Right cardiac atrium (tissue), 5 donors: ENCODE measurements around the gene ADRM1. TPM values are rescaled to one million over a fixed set of nuclear protein-coding genes. Genes with fewer than 3 reads are reported as not detected.

Source experiments
- ATAC-seq, 2 donors: fragments of 200-7000 bp; cut with Tn5 transposase; one replicate each; pipeline versions ENCODE4 v1.8.0 to v1.9.1; 2020; ENCODE audit warnings: moderate library complexity in 2 of 2, mild to moderate bottlenecking in 1 of 2
- DNase-seq, 3 donors: peaks; one replicate each; pipeline ENCODE4 v3.0.0-alpha.2; 2020
- H3K27ac ChIP-seq: one replicate; pipeline ENCODE4 v1.5.1; 2013; ENCODE audit warnings: mild to moderate bottlenecking, low read length, control low read depth, moderate library complexity
- H3K27me3 ChIP-seq: one replicate; pipeline ENCODE4 v1.6.1; 2013; ENCODE audit not compliant: control insufficient read depth, insufficient read depth
- H3K4me1 ChIP-seq: one replicate; pipeline ENCODE4 v1.6.1; 2013; ENCODE audit warnings: low read length; ENCODE audit not compliant: control insufficient read depth, insufficient read depth
- H3K4me3 ChIP-seq: one replicate; pipeline ENCODE4 v1.5.1; 2013; ENCODE audit warnings: low read length, control low read depth
- H3K9me3 ChIP-seq: one replicate; pipeline ENCODE4 v1.6.1; 2013; ENCODE audit warnings: low read length; ENCODE audit not compliant: control insufficient read depth
- WGBS: extraction: QIAGEN DNeasy Blood & Tissue Kit; methylation state at CpG from one replicate; pipeline ENCODE4 v1.1.7; 2013; 5-methylcytosine and 5-hydroxymethylcytosine counted together
- intact Hi-C, 4 donors: fragments of 100-400 bp; cut with DNase I; formaldehyde crosslinking; loops; one replicate each; pipeline versions ENCODE4 v1.11.0 to v1.14.0; 2022 to 2023
- polyA plus RNA-seq: library from polyadenylated mRNA; stranded (reverse); fragments of 200-250 nt; gene quantifications from one replicate; pipeline ENCODE4 v1.2.3, GENCODE V29; 2013
- total RNA-seq, 4 donors: library from RNA; stranded (reverse); fragmentation: NEBNext Ultra II Directional; extraction: Animal tissue kit (Norgen Biotek cat#: 25700); gene quantifications; one replicate each; pipeline ENCODE4 v1.2.1, GENCODE V29; 2021
- donor health status: healthy with polysubstance abuse.
- donor health status: DM: no; HTN: yes; CAD: no.
- donor health status: DM: no; HTN: no; CAD: no.
- donor health status: DM: no; HTN: yes; CAD: no; lungs with severe emphysema.
- donor health status: DM: yes; HTN: yes; CAD: no.

ADRM1 gene
- total and polyA plus RNA-seq, 5 donors = 65.0 to 87.5 (median 74.2) TPM

DNA sequence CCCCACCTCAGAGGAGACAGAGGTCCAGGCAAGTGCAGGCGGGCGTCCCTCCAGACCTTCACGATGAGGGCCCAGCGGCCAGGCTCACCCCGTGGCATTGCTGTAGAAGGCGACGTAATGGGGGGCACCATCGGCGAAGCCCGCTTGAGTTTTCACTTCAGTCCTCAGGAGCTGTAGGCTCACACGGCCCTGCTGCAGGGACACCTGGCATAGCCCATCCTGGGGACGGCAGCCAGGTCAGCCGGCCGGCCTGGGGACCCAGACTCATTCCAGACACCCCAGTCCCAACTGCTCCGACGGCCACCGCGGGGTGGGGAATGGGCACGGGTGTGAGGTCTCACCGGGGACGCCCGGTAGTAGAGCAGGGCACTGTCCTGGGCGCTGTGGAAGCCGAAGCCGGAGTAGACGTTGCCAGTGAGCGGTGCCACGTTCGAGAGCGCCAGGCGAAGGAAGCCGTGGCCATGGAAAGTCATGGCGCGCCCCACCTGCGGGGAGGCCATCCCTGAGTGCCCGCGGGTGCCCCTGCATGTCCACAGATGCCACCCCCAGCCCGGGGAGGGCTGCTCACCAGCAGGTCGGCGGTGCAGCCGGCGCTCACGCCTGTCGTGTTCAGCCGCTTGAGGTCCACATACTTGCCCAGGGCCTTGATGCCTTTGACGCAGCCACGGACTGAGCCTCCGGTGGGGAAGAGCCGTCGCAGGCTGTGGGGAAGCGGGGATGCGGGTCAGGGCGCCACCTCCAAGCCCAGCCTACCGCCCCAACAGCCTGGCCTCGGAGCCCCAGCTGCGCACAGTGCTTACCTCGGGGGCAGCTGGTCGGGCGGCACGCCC lies 9.2 kb downstream of the ADRM1 start:
- 92% methylated on average over 60 of the region's 60 CpGs for WGBS
- DNase-seq = no peak

DNA sequence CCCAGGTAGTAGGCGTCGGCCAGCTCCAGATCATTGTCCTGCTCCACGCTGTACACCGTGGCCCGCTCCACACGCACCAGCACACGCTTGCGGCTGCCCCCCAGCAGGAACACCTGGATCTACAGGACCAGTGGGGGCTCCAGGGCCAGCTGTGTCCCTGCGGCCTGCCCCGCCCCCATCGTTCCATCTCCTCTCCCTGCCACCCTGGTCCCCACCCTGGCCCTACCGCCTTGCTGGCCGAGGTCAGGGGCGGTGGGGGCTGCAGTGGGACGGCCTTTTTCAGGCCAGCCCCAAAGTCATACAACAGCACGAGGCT lies 9.8 kb downstream of the ADRM1 start:
- Histone ChIP-seq H3K27me3 (no peaks in the 10 kb centered on the region), H3K27ac (no peak overlapping the region), H3K4me3 (no peak overlapping the region), H3K4me1 (no peaks in the 10 kb centered on the region), H3K9me3 (no peaks in the 10 kb centered on the region)
- 90% methylated on average over 16 of the region's 16 CpGs for WGBS
- ATAC-seq = no peak
- no peak for DNase-seq
- intact Hi-C loops = no loop called here

More for the DNA sequence above, 9.2 kb downstream of the ADRM1 start:
- Histone ChIP-seq H3K4me3 (no peak overlapping the region), H3K27ac (no peak overlapping the region), H3K9me3 (no peaks in the 10 kb centered on the region), H3K27me3 (no peaks in the 10 kb centered on the region), H3K4me1 (no peaks in the 10 kb centered on the region)
- ATAC-seq = no peak
- intact Hi-C loops = no loop called here

DNA sequence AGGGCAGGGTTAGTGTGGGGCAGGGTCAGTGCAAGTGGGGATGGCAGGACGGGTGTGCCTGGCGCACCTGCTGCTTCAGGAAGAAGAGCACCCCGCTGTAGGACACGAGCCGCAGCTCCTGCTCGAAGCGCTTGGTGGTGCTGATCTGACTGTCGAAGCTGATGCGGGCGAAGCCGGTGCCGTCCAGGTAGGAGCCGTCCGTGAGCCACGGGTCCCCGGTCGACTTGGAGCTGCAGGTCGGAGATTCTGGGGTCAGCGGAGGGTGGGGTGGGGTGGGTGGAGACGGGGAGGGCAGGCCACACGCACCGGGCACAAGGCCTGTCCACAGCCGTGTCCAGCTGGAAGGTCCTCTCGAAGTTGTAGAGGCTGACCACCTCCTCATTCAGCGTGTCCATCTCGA lies 10.2 kb downstream of the ADRM1 start:
- no peaks in the 10 kb centered on the region for H3K27me3 ChIP-seq
- intact Hi-C loops = no loop called here
- no peak for DNase-seq
- no peak overlapping the region for H3K4me3 ChIP-seq
- ATAC-seq = no peak
- WGBS = 91% methylated on average over 26 of the region's 26 CpGs
- H3K9me3 ChIP-seq = no peaks in the 10 kb centered on the region
- H3K4me1 ChIP-seq = no peaks in the 10 kb centered on the region
- no peak overlapping the region for H3K27ac ChIP-seq

DNA sequence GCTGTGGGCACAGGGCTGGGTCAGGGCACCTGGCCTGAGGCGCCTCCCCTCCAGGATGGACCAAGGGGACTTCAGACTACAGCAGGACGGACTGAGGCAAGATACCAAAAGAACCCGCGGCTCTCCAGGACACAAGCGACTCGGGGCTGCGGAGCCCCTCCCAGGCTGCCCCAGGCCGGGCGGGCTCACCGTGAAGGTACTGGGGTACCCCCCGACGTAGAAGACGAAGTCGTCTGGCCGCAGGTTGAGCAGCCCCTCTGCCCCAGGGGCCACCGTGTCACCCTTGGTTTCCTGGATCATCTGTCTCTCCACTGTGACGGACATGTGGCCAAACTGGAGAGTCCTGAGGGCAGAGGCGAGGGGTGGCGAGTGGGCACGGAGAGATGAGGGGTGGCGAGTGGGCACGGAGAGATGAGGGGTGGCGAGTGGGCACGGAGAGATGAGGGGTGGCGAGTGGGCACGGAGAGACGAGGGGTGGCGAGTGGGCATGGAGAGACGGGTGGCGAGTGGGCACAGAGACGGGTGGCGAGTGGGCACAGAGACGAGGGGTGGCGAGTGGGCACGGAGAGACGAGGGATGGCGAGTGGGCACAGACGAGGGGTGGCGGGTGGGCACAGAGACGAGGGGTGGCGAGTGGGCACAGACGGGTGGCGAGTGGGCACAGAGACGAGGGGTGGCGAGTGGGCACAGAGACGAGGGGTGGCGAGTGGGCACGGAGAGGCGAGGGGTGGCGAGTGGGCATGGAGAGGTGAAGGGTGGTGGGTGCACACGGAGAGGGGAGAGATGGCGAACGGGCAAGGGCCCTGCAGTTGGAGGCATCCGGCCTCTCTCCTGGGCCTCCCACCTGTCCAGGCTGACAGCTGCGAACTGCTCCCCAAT lies 10.9 kb downstream of the ADRM1 start:
- no peak overlapping the region for H3K27ac ChIP-seq
- H3K9me3 ChIP-seq = no peaks in the 10 kb centered on the region
- no peaks in the 10 kb centered on the region for H3K27me3 ChIP-seq
- DNase-seq (no peak), ATAC-seq (no peak)
- intact Hi-C loops = no loop called here
- WGBS = 93% methylated on average over 55 of the region's 55 CpGs
- no peaks in the 10 kb centered on the region for H3K4me1 ChIP-seq
- H3K4me3 ChIP-seq = no peak overlapping the region

DNA sequence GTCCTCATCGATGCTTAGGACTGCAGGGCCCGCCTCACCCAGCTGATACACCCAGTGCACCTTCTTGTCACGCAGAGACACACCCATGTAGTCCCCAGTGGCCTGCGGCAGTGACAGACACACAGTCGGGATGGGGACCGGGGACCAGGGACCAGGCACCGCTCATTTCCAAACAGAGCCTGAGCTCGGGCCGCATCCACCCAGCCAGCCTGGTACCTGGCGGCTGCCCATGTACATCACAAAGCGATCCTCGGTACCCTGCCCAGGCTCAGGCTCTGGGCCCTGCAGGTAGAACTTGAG lies 11.5 kb downstream of the ADRM1 start:
- WGBS = 94% methylated on average over 12 of the region's 12 CpGs
- Histone ChIP-seq H3K27ac (no peak overlapping the region), H3K9me3 (no peaks in the 10 kb centered on the region), H3K27me3 (no peaks in the 10 kb centered on the region), H3K4me3 (no peak overlapping the region), H3K4me1 (no peaks in the 10 kb centered on the region)
- intact Hi-C loops = no loop called here
- ATAC-seq (no peak), DNase-seq (no peak)

DNA sequence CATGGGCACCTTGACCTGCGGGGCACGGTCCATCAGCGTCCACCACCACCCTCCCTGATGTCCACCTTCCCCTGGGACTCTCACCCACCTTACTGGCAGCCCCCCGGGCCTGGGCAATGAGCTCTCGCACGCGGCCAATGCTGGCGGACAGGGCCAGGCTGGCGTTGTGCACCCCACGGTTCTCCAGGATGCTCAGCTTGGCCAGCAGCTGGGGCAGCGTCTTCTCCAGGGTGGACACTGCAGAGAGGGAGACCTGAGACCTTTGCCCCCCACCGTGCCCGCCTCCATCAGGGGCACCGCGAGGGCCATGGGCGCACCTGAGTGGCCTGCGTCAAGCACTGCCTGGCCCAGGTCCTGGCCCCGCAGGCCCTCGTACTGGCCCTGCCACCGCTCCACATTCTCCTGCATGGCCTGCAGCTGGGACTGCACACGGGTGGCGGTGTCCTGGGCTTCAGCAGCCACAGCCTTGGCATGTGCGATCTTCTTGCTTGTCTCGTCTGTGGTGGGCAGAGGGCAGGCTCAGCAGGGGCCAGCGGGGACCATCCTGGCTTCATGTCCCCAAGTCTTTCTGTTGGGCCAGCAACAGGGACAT lies 12.0 kb downstream of the ADRM1 start:
- 93% methylated on average over 25 of the region's 25 CpGs for WGBS
- ATAC-seq = no peak
- Histone ChIP-seq H3K27me3 (no peaks in the 10 kb centered on the region), H3K4me3 (no peak overlapping the region), H3K4me1 (no peaks in the 10 kb centered on the region), H3K27ac (no peak overlapping the region), H3K9me3 (no peaks in the 10 kb centered on the region)
- DNase-seq = no peak
- intact Hi-C loops = no loop called here

DNA sequence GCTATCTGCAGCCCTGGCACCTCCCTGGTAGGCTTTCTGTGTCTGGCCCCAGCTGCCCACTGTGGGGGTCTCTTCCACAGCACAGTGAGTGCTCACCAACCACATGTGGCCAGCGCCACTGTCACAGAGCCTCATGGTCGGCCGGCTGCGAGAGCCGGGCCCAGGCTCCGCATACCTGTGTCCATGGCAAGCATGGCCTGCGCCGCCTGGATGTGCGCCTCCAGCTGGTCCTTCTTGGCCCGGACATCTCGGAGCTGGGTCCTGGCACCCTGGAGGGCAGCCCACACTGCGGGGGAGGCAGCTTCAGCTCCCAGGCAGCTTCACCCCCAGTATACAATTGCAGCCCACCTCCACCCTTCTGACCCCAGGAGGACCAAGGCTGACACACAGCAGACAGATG lies 13.0 kb downstream of the ADRM1 start:
- intact Hi-C loops = no loop called here
- H3K4me3 ChIP-seq = no peak overlapping the region
- H3K27ac ChIP-seq = no peak overlapping the region
- no peaks in the 10 kb centered on the region for H3K27me3 ChIP-seq
- ATAC-seq (no peak), DNase-seq (no peak)
- WGBS = 93% methylated on average over 12 of the region's 12 CpGs
- no peaks in the 10 kb centered on the region for H3K9me3 ChIP-seq
- no peaks in the 10 kb centered on the region for H3K4me1 ChIP-seq

DNA sequence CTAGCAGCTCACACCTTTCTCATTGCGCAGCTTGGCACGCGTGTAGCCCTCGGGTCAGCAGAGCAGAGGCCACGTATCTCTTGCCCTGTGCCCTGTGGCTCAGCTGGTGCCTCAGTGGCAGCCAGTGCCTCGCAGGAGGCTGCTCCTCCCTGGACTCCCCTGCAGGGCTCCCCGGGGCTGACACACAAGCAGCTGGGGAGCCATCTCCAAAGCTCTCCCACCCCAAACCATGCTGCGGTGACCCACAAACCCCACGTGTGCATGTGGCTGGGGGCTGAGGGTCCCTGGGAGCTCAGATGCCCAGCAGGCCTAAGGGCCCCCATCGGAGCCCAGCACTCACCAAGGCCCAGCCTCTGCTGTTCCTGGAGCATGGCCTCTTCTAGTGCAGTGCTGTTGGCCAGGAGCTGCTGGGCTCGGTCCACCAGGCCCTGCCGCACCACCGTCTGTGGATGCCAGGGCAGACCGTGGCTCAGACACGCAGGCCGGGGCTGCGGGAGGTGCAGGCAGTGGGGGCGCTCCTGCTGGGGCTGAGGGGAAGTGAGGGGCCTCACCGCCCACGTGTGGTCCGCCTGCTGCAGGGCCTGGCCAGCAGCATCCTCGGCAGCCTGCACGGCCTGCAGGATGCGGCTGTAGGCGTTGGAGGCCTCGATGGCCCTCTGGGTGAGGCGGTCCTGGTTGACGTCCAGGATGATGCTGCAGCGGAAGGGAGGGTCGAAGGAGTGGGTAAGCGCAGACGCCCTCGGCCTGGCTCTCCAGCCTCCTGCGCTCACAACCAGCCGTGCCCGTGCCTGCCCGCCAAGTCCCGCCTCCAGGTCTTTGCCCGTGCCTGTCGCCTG lies 13.8 kb downstream of the ADRM1 start:
- H3K4me3 ChIP-seq = no peak overlapping the region
- peak in 2 of 3 donors; percentile 8 to 20 for DNase-seq
- no peaks in the 10 kb centered on the region for H3K4me1 ChIP-seq
- WGBS = 86% methylated on average over 40 of the region's 40 CpGs
- no peak overlapping the region for H3K27ac ChIP-seq
- intact Hi-C loops = no loop called here
- H3K9me3 ChIP-seq = no peaks in the 10 kb centered on the region
- H3K27me3 ChIP-seq = no peaks in the 10 kb centered on the region
- no peak for ATAC-seq

DNA sequence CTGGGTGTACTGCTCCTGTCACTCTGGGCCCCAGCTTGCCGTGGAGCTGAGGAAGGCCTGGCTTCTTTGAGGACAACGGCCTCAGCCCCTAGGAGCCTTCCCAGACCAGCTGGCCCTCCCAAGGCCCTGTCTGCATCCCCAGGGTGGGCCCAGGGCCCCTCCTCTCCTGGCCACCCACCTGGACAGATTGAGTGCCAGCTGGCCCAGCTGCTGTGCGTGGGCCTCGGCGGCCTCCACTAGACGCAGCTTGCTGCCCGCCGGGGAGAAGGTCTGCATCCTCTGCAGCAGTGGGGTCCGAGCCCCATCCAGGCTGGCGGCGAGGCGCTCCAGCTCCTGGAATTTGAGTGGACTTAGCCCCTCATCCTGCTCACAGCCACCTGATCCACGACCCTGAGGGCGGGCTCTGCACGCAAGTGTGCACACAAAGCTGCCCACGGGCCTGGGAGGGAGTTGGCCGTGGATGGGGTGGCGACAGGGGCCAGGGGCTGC lies 14.4 kb downstream of the ADRM1 start:
- WGBS = 85% methylated on average over 18 of the region's 18 CpGs
- Histone ChIP-seq H3K27ac (no peak overlapping the region), H3K4me1 (no peaks in the 10 kb centered on the region), H3K4me3 (no peak overlapping the region), H3K27me3 (no peaks in the 10 kb centered on the region), H3K9me3 (no peaks in the 10 kb centered on the region)
- ATAC-seq = no peak
- DNase-seq = peak in 2 of 3 donors; percentile 12 to 50
- intact Hi-C loops = no loop called here

DNA sequence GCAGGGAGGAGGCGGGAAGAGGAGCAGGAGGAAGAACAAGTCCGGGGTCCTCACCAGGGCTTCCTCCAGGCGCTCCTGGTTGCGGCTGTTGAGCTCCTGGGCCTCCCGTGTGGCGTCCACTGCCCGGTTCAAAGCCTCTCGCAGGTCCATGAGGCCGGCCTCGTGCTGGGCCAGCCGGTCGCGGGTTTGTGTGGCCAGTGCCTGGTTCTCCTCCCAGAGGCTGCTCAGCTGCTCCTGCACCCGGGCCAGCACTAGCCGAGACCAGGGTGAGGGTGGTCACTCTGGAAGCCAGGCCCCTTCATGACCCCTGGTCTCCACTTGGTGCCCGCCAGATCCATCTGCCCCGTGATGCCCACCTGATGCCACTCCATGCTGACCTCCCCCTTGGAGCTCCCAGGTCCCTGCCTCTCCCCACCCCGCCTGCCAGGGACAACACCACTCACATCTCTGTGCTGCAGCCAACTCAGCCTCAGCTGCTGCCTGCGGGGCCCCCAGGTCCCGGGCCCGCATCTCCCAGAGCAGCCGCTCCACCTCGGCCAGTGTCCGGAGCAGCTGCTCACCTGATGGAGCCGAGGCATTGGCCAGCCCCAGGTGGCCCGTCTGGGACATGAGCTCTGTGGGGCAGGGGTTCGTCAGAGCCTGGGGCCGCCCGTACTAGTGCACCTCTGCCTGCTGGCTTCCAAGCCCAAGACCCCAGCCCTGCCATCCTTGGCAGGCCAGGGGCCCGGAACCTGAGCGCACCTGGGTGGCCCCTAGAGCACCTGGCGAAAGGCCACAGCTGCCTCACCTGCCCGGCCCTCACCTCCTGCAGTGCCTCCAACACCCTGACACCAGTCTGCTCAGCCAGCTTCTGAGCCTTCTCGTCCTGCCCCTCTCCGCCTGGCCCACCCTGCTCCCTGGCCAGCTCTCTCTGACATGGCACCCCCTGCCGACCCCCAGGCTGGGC lies 15.9 kb downstream of the ADRM1 start:
- 94% methylated on average over 36 of the region's 36 CpGs for WGBS

More for the DNA sequence above, 15.9 kb downstream of the ADRM1 start:
- Histone ChIP-seq H3K4me1 (no peaks in the 10 kb centered on the region), H3K27me3 (no peaks in the 10 kb centered on the region), H3K9me3 (no peaks in the 10 kb centered on the region), H3K27ac (no peak overlapping the region), H3K4me3 (no peak overlapping the region)
- DNase-seq = peak in 2 of 3 donors; percentile 16 to 53
- intact Hi-C loops = no loop called here
- no peak for ATAC-seq
